HG03175 (cell line): Measurements from ENCODE around the gene TP53I13.

Experiments used
- ATAC-seq: cut with Tn5 transposase; IDR thresholded peaks from one replicate; pipeline ENCODE4 v1.9.1; 2021; ENCODE audit warnings: mild to moderate bottlenecking, moderate library complexity; ENCODE audit not compliant: unreplicated experiment

TP53I13 gene

DNA sequence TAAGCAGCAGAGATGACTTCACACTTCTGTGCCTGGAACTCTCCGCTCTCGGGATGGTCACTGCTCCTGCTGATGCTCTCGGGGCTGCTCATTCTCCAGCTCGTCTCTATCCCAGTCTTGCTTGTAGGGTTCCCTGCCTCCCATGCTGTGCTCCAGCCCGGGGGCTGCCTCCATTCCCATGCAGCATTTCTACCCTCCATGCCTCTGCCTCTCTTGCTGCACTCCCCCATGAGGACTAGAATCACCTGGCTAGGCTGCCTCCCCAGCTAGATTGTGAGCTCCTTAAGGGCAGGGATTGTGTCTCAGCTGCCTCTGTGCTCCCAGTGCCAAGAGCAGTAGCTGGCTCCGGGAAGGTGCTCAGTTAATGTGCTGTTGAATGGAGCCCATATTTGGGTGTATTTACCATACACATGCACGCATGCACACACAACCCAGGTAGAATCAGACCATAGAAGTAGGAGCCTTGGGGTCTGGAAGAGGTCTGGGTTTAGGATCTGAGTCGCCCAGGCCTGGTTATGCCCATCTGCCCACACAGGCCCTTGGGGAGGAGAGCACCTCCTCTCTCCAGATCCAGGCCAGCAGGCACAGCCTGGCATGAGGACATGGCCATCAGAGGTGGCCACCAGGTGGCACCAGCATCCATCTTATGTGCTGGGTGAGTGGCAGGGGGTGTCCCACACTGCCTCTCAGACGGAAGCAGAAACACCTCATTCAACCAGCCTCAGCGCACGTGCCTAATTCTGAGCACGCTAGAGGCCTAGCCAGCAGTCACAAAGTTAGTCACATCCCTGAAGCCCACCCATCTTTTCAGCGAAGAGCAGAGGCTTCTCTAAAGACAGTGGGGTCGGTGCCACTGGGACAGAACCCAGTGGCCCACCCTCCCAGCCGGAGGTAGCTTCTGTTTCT, 11.6 kb downstream of the TP53I13 start:
- peak; percentile 83 for ATAC-seq

DNA sequence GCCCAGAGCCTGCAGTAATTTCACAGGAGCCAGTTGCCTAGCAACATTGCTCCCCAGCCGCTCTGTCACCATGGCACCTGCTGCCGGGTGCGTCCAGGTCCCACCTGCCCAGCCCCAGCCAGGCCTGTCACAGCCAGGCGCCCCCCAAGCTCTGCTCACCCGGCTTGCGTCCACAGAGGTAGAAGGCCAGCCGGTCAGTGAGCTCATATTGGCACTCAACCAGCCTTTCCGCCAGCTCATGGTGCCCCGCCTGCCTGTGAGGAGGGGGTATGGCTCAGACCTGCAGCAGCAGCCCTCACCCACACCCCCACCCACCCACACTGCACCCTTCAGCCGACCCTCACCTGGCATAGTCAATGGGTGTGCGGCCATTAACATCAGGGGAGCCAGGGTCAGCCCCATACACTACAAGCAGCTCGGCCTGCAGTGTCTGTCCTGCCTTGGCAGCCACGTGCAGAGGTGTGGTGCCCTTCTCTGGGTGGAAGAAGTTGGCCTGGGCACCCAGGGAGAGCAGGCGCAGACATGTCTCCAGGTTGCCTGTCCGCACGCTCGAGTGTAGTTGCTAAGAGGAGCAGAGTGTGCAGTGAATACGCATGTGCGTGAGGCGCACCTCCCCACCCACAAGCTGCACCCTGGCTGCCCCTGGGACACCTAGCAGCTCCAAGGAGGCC, 13.2 kb downstream of the TP53I13 start:
- no peak for ATAC-seq

DNA sequence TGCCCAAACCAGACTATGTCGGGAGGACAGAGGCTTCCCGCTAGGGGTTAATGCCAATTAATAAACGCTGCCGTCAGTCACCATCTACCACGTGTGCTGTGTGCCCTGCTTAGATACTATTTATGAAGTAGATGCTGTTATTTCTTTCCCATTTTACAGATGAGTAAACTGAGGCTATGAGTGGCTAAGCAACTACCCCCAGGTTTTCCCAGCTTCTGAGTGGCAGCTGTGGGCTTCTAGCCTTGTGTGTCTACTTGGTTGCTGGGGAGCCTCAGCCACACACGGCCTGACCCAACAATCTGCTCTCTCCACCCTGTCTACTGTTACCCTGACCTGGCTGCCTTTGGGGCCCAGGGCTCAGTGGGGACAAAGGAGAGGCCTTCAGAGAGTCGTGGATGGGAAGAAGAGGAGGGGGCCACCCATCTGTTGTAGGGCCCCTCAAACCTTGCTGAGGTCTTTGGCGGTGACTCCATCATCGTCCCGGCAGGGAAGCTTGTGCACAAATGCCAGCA, 13.8 kb downstream of the TP53I13 start:
- no peak for ATAC-seq

DNA sequence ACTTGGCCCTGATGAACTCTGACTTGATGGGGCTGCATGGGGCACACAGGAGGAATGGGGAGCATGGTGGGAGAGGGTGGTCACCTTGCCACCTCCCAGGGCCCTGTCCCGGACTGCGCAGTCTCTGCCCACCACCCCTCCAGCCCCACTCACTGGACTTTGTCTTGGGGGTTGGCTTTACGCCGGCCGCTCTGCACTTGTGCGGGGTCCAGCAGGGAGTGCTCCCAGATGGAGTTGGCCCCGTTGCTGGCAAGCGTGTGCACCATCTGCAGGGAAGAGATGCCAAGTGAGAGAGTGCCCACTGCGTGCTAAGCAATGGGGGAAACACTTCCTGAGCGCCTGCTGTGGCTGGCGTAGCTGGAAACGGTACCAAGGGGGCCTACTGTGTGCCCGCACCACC, 14.3 kb downstream of the TP53I13 start:
- no peak for ATAC-seq

DNA sequence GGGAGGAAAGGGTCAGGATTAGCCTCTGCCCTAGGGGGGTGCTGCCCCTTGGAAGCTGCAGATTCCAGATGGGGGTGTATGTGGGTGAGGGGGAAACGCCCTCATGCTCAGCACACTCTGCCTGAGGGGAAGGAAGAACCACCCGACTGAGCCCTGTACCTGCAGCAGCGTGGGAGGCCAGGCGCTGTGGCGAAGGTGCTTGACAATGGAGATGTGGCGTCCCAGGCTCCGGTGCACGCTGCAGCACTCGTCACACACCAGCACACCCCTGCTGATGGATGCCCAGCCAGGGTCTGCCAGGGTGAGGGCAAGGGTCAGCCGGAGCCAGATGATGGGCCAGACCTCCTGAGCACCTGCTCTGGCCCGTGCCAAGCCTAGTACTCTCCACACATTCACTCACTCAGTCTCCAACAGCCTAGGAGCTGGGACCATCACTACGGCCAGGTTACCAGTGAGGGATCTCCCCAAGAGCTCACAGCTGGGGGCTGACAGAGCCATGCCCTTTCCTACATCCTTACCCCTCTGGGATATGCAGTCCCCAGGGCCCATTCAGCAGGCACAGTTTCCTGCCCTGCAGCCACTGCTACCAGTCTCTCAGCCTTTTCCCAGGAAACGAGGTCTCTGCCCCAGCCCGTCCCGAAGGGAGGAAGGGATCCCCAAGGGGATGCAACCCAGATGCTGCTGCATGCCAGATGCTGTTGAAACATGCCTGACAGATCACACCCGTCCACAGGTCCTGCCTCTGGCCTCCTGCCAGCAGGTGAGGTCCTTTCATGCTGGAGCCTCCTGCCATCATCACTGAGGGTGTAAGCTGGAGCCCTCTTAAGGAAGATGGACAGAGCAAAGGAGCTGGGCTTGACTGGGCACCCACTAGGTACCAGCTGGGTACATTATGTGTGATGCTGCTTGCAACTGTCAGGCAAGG, 15.1 kb downstream of the TP53I13 start:
- no peak for ATAC-seq

DNA sequence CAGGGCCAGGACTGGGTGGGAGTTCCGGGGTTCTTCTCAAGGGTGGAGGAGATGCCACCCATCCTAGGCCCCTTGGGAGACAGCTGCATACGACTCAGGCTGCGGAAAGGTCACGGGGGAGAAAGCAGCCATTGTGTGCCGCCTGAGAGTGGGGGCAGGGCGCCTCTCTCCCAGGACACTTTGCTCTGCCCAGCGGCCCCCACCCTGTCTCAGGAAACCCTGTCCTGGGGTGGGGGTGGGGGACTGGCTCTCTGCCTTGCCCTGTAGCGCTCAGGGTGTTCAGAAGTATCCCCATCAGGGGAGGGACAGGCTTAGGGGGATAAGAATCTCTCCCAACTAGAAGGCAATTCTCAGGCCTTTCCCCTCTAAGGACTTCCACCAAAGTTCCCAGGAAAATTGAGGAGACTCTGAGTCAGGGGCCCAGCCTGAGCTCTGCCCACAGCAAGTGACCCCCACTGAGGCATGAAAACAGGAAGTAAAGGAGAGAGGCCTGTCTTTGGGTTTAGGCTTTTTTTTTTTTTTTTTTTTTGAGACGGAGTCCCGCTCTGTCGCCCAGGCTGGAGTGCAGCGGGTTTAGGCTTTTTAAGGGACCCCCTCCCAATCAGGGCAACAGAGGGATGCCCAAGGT, 16.1 kb downstream of the TP53I13 start:
- no peak for ATAC-seq

DNA sequence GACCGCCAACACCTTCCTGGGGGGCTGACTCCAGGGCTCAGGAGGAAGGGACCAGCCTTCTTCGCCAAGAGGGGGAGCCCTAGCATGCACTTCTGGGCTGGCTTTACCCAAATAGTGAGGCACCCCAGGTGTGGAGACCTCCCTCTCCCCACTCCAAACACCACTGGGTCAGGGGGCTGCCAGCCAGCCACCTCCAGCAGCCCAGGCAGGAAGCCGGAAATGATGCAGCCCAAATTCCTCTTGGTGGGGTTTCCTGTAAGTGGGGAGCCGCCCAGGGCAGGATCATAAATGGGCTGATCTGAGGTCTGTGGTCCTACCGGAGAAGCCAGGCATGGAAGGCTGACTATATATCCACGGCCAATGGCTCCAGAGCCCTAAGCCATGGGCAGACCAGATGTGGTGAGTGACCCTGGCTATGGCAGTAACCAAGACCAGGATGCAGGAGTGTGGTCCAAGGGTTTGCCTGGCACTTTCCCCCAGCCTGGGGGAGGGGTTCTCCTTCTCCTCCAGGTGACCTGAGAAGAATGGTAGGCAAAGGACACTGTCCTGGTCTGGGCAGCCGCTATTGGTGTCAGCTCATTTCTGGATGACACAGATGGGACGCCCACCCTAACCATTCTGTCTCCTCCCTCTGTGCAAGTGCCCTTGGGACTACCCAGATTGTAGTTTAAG, 16.7 kb downstream of the TP53I13 start:
- no peak for ATAC-seq

DNA sequence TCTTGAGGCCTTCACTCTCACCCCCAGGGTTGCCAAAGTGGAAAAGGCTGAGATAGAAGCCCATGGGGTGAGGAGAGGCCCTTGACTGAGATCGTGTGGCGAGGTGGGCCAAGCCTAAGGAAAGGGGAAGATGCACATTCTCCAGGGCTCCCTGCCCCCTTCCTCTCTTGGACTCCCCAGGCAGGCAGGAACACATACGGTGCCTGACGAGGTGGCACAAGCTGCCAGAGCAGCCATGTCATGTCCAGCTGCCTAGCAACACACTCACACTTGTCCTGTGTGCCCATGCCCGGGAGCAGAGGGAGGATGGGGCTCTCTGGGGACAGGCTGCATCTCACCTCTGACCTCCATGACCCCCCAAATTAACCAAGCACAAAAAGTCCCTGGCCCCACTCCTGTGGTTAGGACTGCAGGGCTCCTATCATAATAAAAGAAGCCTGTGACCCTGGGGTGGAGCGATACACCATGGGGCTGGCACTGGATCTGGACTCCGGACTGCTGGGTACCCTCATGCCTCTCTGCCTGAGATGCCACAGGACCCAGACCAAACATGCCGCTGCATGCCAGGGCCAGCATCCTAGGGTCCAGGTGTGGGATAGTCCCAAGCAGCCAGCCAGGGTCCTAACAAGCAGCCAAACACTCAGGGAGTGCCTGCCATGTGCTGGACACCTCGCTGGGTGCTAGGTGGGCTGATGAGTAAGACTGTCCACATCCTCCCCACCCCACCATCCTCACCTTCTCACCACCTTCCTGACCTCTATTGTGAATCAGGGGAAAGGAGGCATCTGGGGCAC, 18.4 kb downstream of the TP53I13 start:
- no peak for ATAC-seq

DNA sequence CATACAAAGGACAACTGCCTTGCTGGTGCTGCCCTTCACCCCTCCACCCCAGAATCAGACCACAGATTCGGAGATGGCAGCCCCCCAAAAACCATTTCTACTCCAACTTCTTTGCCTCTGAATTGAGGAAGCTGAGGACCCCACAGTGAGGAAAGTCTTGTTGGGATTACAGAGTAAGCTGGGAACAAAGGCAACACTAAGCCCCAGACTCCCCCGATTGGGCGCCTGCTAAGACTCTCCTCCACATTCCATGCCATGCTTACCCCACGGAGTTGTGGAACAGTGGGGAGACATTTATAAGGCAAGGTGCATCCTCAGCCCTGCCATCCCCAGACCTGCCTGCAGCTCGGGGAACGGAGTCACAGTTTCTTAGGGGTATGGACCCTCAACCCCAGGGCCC, 19.1 kb downstream of the TP53I13 start:
- no peak for ATAC-seq

DNA sequence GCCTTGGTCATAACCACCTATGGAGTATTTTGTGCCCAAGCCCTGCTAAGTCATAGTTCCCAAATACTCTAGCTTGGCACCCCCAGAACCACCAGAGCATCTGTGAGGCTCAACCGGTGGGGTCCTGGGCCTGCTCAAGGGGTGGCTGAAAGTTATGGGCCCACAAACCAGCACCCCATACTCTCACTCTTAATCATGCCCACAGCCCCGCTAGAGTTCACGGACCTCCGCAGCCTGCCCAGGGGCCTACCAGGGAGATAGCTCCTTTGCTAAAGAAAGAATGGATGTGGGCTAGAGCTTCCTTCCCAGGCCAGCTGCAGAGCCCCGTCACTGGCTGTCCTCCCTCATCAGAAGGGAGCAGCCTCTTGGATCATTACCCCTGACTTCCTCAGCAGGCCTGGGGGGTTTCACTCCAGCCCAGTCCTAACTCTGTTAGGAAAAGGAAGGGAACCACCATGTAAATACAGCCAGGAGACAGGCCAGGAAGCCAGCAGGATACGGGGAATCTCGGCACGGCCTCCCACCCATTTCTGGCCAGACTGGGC, 19.6 kb downstream of the TP53I13 start:
- no peak for ATAC-seq

DNA sequence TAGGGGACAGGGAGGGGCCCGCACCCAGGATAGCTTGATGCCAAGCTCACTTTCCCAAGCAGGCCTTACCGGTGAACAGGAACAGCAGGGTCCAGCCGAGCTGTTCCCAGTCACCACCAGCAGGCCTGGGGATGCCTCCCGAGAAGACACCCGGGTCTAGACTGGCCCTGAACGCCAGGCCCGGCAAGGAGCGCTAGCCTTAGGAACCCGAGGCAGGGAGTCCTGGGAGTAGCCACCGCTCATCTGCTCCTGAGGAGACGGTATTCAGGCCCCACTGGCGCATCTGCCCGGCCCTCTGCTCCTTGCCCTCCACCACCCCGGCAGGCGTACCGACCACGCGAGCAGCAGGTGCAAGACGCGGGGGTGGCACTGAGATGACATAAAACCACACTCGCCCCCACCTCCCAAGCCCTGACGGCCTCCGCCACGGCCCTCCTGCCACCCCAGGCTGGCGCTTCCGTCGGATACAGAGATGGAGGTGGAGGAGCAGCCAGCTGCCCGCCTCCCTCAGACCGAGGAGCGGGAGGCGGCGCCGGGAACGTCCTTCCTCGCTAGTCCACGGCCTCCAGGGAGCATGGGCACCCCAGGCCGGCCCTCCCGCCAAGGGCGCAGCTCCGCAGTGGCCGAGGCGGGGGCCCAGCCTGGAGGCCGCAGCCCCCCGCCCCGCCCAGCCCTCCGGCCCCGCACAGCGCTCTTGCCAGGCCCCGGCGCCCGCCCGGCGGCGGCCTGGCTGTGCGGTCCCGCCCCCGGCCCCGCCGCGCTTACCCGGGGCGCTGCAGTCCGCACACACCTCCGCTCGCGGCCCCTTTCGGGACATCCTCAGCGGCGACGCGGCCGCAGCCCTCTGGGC, 20.3 kb downstream of the TP53I13 start:
- peak; percentile 27 for ATAC-seq

DNA sequence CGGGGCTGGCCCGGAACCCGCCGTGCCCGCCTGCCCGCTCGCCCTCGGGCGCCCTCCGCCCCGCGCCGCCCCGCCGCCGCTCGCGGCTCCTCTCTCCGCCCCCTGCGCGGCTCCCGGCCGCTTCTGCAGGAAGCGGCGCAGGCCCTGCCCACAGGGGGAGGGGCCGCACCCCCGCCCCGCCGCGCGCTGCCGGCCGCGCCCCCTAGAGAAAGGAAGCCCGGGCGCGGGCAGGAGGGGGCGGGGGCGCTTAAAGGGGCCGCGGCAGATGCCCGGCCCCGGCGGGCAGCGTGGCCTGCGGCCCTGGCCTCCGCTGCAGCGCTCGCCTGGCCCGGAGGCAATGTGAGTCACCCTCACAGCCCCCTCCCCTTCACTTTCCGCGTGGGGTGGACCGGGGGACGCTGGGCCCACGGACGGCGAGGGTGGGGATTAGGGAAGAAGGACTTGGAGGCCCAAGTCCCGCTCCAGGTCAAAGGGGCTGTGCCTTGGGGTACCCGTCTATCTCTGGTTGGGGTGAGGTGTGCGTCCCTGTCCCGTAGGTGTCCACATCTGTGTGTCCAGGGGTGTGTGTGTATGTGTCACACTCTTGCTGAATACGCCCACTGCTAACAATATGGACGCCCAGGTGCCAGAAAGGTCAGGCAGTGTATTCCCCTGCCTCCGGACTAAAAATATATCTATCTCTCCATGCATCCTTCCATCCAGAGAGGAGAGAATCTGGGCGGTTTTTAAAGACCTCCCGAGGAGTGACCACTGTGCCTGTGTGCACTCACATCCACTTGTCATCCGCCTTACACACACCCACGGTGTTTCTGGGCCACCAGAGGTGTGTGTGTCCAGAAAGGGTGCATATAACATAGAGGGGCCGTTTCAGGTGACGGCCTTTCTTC, 21.3 kb downstream of the TP53I13 start, which contains the start of gene GIT1:
Gene GIT1 (minus strand): TSS at position 125 of the 887 bp plus-strand sequence. CDS start 270 bp downstream, outside the sequence.
- ATAC-seq = peak; percentile 61

DNA sequence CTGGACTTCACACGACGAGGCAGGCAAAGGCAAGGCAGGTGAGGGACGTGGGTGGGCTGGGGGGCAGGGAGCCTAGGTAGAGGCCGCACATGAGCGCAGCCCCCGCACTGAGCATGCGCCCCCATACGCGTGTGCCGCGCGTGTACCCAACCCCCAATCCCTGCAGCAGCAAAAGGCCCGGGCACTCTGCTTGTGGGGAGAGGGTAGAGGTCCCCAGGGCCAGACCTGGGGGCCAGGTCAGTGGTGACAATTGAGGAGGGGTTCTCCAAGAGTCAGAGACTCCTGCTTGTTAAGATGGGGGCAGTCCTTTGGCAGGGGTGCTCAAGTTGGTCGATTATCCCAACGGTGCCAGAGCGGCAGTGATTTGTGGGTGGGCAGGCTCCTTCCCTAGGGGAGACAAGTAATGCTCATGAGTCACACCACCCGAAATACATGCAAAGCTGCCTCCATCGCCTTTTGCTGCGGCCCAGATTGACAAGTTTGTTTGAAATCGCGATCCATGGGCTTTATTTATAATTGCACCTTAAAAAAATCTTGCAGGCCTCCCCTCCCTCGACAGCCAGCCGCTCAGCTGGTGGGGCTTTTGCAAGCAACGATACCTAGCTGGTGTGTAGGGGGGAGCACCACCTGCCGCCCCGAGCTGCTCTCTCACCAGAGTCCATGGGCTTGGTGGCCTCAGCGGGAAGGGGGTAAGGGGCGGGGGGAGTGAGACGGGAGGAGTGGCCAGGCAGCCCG, 22.1 kb downstream of the TP53I13 start:
- no peak for ATAC-seq

DNA sequence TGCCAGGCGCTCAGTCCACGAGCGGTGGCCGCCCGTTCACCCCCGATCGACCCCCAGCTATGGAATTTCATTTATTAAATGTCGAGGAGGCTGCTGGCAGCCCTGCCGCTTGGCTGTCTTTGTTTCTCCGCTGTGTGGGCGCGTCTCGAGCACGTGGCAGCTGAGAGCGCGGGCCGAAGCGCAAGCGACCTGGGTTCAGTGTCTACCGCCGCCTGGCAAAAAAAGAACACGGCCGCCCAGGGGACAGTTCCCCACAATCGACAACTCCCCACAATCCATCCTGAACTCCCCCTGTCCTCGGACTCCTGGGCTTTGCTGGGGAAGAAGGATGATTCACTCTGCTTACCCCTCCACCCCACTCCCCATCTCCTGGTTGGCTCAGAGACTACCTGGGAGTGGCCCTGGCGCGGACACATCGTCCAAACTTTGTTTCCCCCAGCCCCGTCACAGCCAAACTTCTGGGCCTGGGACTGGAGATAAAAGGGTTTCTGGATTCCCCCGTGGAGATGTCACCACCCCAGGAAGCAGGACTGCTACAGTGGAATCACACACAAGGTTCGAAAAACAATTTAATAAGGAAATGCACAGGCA, 22.7 kb downstream of the TP53I13 start:
- no peak for ATAC-seq

DNA sequence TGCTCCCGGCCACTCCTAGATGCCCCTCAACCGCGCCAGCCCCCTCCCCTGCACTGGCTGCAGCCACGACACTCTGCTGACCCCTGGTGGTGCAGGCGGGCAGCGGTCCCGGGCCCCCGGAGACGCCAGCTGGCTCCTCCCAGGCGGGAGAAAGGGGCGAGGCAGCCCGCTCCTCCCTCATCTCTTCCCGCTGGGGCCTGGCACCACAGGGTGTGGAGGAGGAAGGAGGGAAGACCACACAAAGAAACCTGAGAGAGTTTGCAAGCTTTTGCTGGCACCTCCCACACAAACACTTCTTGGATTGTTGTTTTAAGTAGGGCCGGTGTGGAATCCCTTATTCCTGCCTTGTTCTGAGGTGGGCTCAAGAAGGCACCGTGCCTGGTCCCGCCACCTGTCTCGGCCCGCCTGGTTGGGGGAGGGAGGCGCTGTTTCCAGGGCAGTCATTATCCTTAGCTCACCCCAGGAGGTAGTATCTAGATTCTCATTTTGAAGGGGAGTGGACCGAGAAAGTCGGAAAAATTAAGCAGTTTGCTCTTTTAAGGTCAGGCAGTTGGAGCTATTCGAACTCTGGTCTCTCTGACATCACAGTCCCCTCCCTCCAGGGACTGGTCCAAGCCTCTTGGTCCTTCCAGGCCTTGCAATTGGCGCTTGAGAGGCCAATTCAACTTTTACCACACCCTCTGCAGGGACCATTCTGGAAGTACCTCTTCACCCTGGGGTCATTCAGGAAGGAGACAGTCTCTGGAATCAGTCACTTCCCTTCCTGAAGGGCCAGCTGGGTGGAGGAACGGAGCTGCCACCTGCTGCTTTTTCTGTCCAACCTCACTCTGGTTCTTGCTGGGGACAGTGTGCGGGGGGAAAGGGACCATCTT, 23.5 kb downstream of the TP53I13 start:
- ATAC-seq = no peak
